ENCODE data around the gene TRIM45. TPM values are rescaled to one million over a fixed set of nuclear protein-coding genes. Genes with fewer than 3 reads are reported as not detected.

Gene TRIM45
- polyA plus RNA-seq, 1 of the 3 experiments (the other 2 are of a cell fraction), result 7.4 TPM

DNA sequence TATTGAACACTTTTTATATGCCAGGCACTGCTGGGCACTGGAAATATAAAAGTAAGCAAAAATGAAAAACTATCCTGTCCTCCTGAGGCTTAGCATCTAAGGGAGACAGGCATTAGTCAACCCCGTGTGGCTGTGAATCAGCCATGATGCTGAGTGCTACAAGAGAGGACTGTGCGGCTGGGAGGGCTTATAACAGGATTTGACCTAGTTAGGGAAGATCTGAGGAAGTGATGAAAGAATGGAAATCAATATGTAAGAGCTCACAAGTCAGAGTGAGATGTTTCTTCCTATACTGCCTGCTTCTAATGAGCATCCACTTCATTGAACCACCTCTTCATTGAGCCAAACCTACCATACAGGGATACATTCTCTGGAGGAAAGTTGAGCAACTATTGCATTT is 15.1 kb downstream of the TRIM45 start:
- DNase-seq, result no peak
- Histone ChIP-seq H3K4me1 (ENCODE audit: control insufficient read depth in 1 of 2, insufficient read depth in 2 of 2, low read depth in 1 of 2, low read length in 1 of 2) (no peaks in the 10 kb centered on the region), H3K27ac (ENCODE audit: low read depth in 2 of 2, low read length in 1 of 2) (no peak overlapping the region), H3K9me3 (no peaks in the 10 kb centered on the region), H3K36me3 (replicated peaks in 1 of 2; ENCODE audit: control insufficient read depth in 1 of 2, insufficient read depth in 2 of 2, low read length in 1 of 2) (peaks cover 19 to 23% of the 10 kb centered on the region in 2 experiments), H4K20me1 (ENCODE audit: insufficient read depth) (no peaks in the 10 kb centered on the region), H3K4me2 (no peak overlapping the region), H3K79me2 (ENCODE audit: insufficient read depth) (no peaks in the 10 kb centered on the region), H3K9me2 (no peaks in the 10 kb centered on the region), H3K9ac (no peak overlapping the region), H2AFZ (ENCODE audit: low read depth) (no peak overlapping the region), H3K27me3 (ENCODE audit: insufficient read depth) (no peaks in the 10 kb centered on the region), H3K4me3 (ENCODE audit: low read depth in 2 of 2, low read length in 1 of 2) (no peak overlapping the region), H3F3A (replicated peaks; ENCODE audit: insufficient read depth) (no peaks in the 10 kb centered on the region)
- ChIA-PET POLR2A (no interaction called here), CTCF (interaction anchor here (0.8 kb wide), 1 partner anchor 39 kb away, joined by 4 read pairs; no protein-coding TSS in a partner anchor)
- TF ChIP-seq YY1 (IDR thresholded peaks at IDR 0.05; ENCODE audit: low read depth), result no peak
- no peak for TF ChIP-seq FOXJ3 (CRISPR knock-in tag; IDR thresholded peaks at IDR 0.05)
- TF ChIP-seq CHD2 (IDR thresholded peaks at IDR 0.05; ENCODE audit: low read length, partially characterized antibody), result no peak
- no peak for TF ChIP-seq SIN3A (IDR thresholded peaks at IDR 0.05; ENCODE audit: borderline replicate concordance, low read depth, low read length)
- TF ChIP-seq, protein P1, sequence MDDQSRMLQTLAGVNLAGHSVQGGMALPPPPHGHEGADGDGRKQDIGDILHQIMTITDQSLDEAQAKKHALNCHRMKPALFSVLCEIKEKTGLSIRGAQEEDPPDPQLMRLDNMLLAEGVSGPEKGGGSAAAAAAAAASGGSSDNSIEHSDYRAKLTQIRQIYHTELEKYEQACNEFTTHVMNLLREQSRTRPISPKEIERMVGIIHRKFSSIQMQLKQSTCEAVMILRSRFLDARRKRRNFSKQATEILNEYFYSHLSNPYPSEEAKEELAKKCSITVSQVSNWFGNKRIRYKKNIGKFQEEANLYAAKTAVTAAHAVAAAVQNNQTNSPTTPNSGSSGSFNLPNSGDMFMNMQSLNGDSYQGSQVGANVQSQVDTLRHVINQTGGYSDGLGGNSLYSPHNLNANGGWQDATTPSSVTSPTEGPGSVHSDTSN (IDR thresholded peaks at IDR 0.05), result no peak
- TF ChIP-seq EP300 (IDR thresholded peaks at IDR 0.05; ENCODE audit: borderline replicate concordance in 1 of 2, low read depth in 1 of 2, low read length in 1 of 2), result no peak
- no peak for TF ChIP-seq FOXM1 (IDR thresholded peaks at IDR 0.05; ENCODE audit: low read depth)
- TF ChIP-seq, protein P2, sequence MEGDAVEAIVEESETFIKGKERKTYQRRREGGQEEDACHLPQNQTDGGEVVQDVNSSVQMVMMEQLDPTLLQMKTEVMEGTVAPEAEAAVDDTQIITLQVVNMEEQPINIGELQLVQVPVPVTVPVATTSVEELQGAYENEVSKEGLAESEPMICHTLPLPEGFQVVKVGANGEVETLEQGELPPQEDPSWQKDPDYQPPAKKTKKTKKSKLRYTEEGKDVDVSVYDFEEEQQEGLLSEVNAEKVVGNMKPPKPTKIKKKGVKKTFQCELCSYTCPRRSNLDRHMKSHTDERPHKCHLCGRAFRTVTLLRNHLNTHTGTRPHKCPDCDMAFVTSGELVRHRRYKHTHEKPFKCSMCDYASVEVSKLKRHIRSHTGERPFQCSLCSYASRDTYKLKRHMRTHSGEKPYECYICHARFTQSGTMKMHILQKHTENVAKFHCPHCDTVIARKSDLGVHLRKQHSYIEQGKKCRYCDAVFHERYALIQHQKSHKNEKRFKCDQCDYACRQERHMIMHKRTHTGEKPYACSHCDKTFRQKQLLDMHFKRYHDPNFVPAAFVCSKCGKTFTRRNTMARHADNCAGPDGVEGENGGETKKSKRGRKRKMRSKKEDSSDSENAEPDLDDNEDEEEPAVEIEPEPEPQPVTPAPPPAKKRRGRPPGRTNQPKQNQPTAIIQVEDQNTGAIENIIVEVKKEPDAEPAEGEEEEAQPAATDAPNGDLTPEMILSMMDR (IDR thresholded peaks at IDR 0.05), result no peak
- no peak for TF ChIP-seq TAF1 (IDR thresholded peaks at IDR 0.05; ENCODE audit: borderline replicate concordance, low read depth, low read length)
- TF ChIP-seq, protein P3, sequence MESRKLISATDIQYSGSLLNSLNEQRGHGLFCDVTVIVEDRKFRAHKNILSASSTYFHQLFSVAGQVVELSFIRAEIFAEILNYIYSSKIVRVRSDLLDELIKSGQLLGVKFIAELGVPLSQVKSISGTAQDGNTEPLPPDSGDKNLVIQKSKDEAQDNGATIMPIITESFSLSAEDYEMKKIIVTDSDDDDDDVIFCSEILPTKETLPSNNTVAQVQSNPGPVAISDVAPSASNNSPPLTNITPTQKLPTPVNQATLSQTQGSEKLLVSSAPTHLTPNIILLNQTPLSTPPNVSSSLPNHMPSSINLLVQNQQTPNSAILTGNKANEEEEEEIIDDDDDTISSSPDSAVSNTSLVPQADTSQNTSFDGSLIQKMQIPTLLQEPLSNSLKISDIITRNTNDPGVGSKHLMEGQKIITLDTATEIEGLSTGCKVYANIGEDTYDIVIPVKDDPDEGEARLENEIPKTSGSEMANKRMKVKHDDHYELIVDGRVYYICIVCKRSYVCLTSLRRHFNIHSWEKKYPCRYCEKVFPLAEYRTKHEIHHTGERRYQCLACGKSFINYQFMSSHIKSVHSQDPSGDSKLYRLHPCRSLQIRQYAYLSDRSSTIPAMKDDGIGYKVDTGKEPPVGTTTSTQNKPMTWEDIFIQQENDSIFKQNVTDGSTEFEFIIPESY (IDR thresholded peaks at IDR 0.05; ENCODE audit: borderline replicate concordance, low read depth), result no peak
- WGBS (ENCODE audit: low lambda C conversion rate), result 97% methylated on average over 2 of the region's 2 CpGs

DNA sequence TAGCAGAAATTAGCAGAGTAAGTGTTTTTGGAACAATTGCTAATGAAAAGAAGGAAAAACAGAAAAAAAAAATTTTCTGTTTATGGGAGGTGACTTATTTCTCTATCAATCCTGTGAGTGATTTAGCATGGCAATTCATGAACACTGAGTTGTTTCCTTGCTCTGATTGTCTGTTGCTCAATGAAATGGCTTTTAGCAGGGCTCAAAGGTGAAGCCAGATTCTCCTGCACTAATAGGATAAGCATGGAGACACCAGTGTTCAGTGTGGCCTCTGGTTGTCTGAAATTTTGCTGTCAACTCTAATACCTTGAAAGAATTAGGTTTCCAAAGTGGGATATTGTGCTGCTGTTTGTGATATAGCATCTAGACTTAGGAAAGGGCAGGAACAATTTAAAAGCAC is 15.8 kb downstream of the TRIM45 start:
- Histone ChIP-seq H3K4me2 (no peak overlapping the region), H3K27me3 (ENCODE audit: insufficient read depth) (no peaks in the 10 kb centered on the region), H3K36me3 (replicated peaks in 1 of 2; ENCODE audit: control insufficient read depth in 1 of 2, insufficient read depth in 2 of 2, low read length in 1 of 2) (peaks cover 24 to 30% of the 10 kb centered on the region in 2 experiments), H3K9me3 (no peaks in the 10 kb centered on the region), H4K20me1 (ENCODE audit: insufficient read depth) (no peaks in the 10 kb centered on the region), H3K27ac (ENCODE audit: low read depth in 2 of 2, low read length in 1 of 2) (no peak overlapping the region), H3F3A (replicated peaks; ENCODE audit: insufficient read depth) (no peaks in the 10 kb centered on the region), H3K9ac (no peak overlapping the region), H2AFZ (ENCODE audit: low read depth) (no peak overlapping the region), H3K9me2 (no peaks in the 10 kb centered on the region), H3K4me3 (ENCODE audit: low read depth in 2 of 2, low read length in 1 of 2) (no peak overlapping the region), H3K4me1 (ENCODE audit: control insufficient read depth in 1 of 2, insufficient read depth in 2 of 2, low read depth in 1 of 2, low read length in 1 of 2) (no peaks in the 10 kb centered on the region), H3K79me2 (ENCODE audit: insufficient read depth) (no peaks in the 10 kb centered on the region)
- DNase-seq, result no peak
- ChIA-PET CTCF (no interaction called here), POLR2A (no interaction called here)
- TF ChIP-seq RCOR1 (IDR thresholded peaks at IDR 0.05; ENCODE audit: low read length) (no peak), TAF1 (IDR thresholded peaks at IDR 0.05; ENCODE audit: borderline replicate concordance, low read depth, low read length) (no peak), SIN3A (IDR thresholded peaks at IDR 0.05; ENCODE audit: borderline replicate concordance, low read depth, low read length) (no peak), MEF2A (IDR thresholded peaks at IDR 0.05; ENCODE audit: borderline replicate concordance, low read depth) (no peak), TCF12 (IDR thresholded peaks at IDR 0.05) (no peak), FOSL2 (IDR thresholded peaks at IDR 0.05; ENCODE audit: borderline replicate concordance, low read depth) (no peak)
- TF ChIP-seq, protein P4, sequence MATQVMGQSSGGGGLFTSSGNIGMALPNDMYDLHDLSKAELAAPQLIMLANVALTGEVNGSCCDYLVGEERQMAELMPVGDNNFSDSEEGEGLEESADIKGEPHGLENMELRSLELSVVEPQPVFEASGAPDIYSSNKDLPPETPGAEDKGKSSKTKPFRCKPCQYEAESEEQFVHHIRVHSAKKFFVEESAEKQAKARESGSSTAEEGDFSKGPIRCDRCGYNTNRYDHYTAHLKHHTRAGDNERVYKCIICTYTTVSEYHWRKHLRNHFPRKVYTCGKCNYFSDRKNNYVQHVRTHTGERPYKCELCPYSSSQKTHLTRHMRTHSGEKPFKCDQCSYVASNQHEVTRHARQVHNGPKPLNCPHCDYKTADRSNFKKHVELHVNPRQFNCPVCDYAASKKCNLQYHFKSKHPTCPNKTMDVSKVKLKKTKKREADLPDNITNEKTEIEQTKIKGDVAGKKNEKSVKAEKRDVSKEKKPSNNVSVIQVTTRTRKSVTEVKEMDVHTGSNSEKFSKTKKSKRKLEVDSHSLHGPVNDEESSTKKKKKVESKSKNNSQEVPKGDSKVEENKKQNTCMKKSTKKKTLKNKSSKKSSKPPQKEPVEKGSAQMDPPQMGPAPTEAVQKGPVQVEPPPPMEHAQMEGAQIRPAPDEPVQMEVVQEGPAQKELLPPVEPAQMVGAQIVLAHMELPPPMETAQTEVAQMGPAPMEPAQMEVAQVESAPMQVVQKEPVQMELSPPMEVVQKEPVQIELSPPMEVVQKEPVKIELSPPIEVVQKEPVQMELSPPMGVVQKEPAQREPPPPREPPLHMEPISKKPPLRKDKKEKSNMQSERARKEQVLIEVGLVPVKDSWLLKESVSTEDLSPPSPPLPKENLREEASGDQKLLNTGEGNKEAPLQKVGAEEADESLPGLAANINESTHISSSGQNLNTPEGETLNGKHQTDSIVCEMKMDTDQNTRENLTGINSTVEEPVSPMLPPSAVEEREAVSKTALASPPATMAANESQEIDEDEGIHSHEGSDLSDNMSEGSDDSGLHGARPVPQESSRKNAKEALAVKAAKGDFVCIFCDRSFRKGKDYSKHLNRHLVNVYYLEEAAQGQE (IDR thresholded peaks at IDR 0.05; ENCODE audit: low read depth, low read length), result no peak
- TF ChIP-seq, protein P3 (IDR thresholded peaks at IDR 0.05; ENCODE audit: borderline replicate concordance, low read depth), result no peak

Data from SK-N-SH (cell line).